ENCODE measurements around the gene DAPL1. TPM values are rescaled to one million over a fixed set of nuclear protein-coding genes. Genes with fewer than 3 reads are reported as not detected.

Gene DAPL1
- total and polyA plus RNA-seq, 10 of the 15 experiments (the other 5 are each of a cell fraction or from before 2014, with no cell fraction given) = not detected

GRCh38 chr2:158845444-158845843 lies 50.3 kb downstream of the DAPL1 start (continued):
- TF ChIP-seq REST (IDR thresholded peaks at IDR 0.05; ENCODE audit: low read depth, low read length) (no peak), CBFB (IDR thresholded peaks at IDR 0.05; ENCODE audit: low read depth) (no peak), TAF1 (IDR thresholded peaks at IDR 0.05; ENCODE audit: borderline replicate concordance, low read depth, low read length) (no peak), BACH1 (IDR thresholded peaks at IDR 0.05; ENCODE audit: borderline replicate concordance) (no peak), CHD2 (IDR thresholded peaks at IDR 0.05; ENCODE audit: borderline replicate concordance, low read depth, low read length) (no peak), NFIC (IDR thresholded peaks at IDR 0.05; ENCODE audit: low read depth, low read length) (no peak), BCLAF1 (IDR thresholded peaks at IDR 0.05) (no peak), ZBTB33 (IDR thresholded peaks at IDR 0.05) (no peak)

Measured in GM12878 (cell line).